Endodermal cell (in vitro differentiated cells): ENCODE data around the gene KRT5. TPM values are rescaled to one million over a fixed set of nuclear protein-coding genes. Genes with fewer than 3 reads are reported as not detected.

ENCODE experiments used
- DNase-seq: peaks from one replicate; pipeline ENCODE4 v3.0.0-alpha.2; 2017
- H3K27ac ChIP-seq: 2 replicates; pipeline ENCODE4 v1.5.1; 2013; ENCODE audit warnings: mild to moderate bottlenecking, low read depth, low read length, moderate library complexity
- H3K27me3 ChIP-seq: 2 replicates; pipeline ENCODE4 v1.6.1; 2013; ENCODE audit warnings: mild to moderate bottlenecking, low read length, moderate library complexity; ENCODE audit not compliant: insufficient read depth, control insufficient read depth, poor library complexity, severe bottlenecking
- H3K36me3 ChIP-seq: 2 replicates; pipeline ENCODE4 v1.7.0; 2013; ENCODE audit warnings: mild to moderate bottlenecking, low read length, moderate library complexity; ENCODE audit not compliant: control insufficient read depth, insufficient read depth
- H3K4me1 ChIP-seq: one replicate; pipeline ENCODE4 v1.7.0; 2013; ENCODE audit warnings: low read length; ENCODE audit not compliant: control insufficient read depth, insufficient read depth
- H3K4me3 ChIP-seq: 2 replicates; pipeline ENCODE4 v1.5.1; 2013; ENCODE audit warnings: mild to moderate bottlenecking, low read length, moderate library complexity
- H3K9ac ChIP-seq: 2 replicates; pipeline ENCODE4 v1.6.1; 2013; ENCODE audit warnings: mild to moderate bottlenecking, low read length, moderate library complexity; ENCODE audit not compliant: poor library complexity, severe bottlenecking; ENCODE audit errors: extremely low read depth
- H3K9me3 ChIP-seq: 2 replicates; pipeline ENCODE4 v1.6.1; 2013; ENCODE audit warnings: mild to moderate bottlenecking, low read length, moderate library complexity; ENCODE audit not compliant: control insufficient read depth
- H3K27ac Mint-ChIP-seq: 2 replicates; pipeline ENCODE4 v1.8.0; 2020; ENCODE audit warnings: mixed read lengths
- H3K27me3 Mint-ChIP-seq: 2 replicates; pipeline ENCODE4 v1.8.0; 2021; ENCODE audit warnings: mild to moderate bottlenecking, mixed read lengths; ENCODE audit not compliant: insufficient read depth
- H3K36me3 Mint-ChIP-seq: 2 replicates; pipeline ENCODE4 v1.8.0; 2020; ENCODE audit warnings: low read depth, mixed read lengths
- H3K4me1 Mint-ChIP-seq: 2 replicates; pipeline ENCODE4 v1.8.0; 2020; ENCODE audit warnings: mixed read lengths
- H3K4me3 Mint-ChIP-seq: 2 replicates; pipeline ENCODE4 v1.8.0; 2020; ENCODE audit warnings: mild to moderate bottlenecking, moderate library complexity, mixed read lengths
- H3K9me3 Mint-ChIP-seq: 2 replicates; pipeline ENCODE4 v1.8.0; 2020; ENCODE audit warnings: mild to moderate bottlenecking, mixed read lengths
- CTCF ChIP-seq: fragments of 200-600 bp; sonication (generic); conservative IDR thresholded peaks from 2 replicates; pipeline ENCODE4 v1.5.0; 2021; ENCODE audit warnings: antibody characterized with exemption, mild to moderate bottlenecking
- WGBS, 2 experiments: methylation state at CpG; one replicate each; pipeline versions ENCODE4 v1.1.5 to v1.1.7; 2013; ENCODE audit warnings: missing lambda C conversion rate in 2 of 2, mixed read lengths in 1 of 2; ENCODE audit not compliant: insufficient coverage in 1 of 2, insufficient read length in 1 of 2; 5-methylcytosine and 5-hydroxymethylcytosine counted together
- total RNA-seq, 2 donors: library from RNA; stranded (reverse); fragmentation: NEBNext Ultra II Directional in 1 of 2; extraction: Animal tissue kit (Norgen Biotek cat#: 25700) in 1 of 2; gene quantifications; 2 replicates in 1 of 2; 3 replicates in 1 of 2; pipeline ENCODE4 v1.2.1, GENCODE V29; 2021

KRT5 gene
- total RNA-seq, 2 donors from 2014 or later = not detected

DNA sequence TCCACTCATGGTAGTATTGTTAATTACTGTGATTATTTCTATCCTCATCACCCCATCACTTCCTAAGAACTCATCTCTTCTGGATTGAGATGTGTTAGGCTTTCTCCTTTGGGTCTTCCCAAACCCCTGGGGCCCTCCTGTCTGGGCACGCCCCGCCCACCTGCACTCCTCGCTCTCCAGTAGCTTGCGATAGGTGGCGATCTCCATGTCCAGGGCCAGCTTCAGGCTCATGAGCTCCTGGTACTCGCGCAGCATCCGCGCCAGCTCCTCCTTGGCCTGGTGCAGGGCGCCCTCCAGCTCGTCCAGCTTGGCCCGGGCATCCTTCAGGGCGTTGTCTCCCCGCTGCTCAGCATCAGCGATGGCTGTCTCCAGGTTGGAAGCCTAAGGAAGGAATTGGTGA is 25.9 kb upstream of the KRT5 start:
- Mint-ChIP-seq H3K36me3 (no peaks in the 10 kb centered on the region), H3K27ac (no peak overlapping the region), H3K27me3 (peaks cover 6% of the 10 kb centered on the region), H3K9me3 (no peaks in the 10 kb centered on the region), H3K4me1 (peaks cover under 1% of the 10 kb centered on the region), H3K4me3 (no peak overlapping the region)
- Histone ChIP-seq H3K36me3 (no peaks in the 10 kb centered on the region), H3K27ac (no peak overlapping the region), H3K27me3 (peaks cover 8% of the 10 kb centered on the region), H3K9me3 (no peaks in the 10 kb centered on the region), H3K4me1 (no peaks in the 10 kb centered on the region), H3K4me3 (no peak overlapping the region), H3K9ac (no peak overlapping the region)
- DNase-seq = peak; percentile 72
- 84 to 91% methylated on average over 7 to 15 of the region's 15 CpGs for WGBS, 2 experiments
- TF ChIP-seq CTCF = peak; percentile 38

- Histone ChIP-seq H3K9me3 (no peaks in the 10 kb centered on the region), H3K9ac (no peak overlapping the region), H3K4me3 (no peak overlapping the region), H3K4me1 (no peaks in the 10 kb centered on the region), H3K27me3 (peaks cover 3% of the 10 kb centered on the region), H3K27ac (no peak overlapping the region), H3K36me3 (no peaks in the 10 kb centered on the region)
- peak; percentile 33 for TF ChIP-seq CTCF
- Mint-ChIP-seq H3K27ac (no peak overlapping the region), H3K4me3 (no peak overlapping the region), H3K9me3 (no peaks in the 10 kb centered on the region), H3K27me3 (peaks cover 5% of the 10 kb centered on the region), H3K4me1 (no peaks in the 10 kb centered on the region), H3K36me3 (no peaks in the 10 kb centered on the region)
- DNase-seq = peak; percentile 74
- 90 to 92% methylated on average over 9 to 17 of the region's 17 CpGs for WGBS, 2 experiments
These were observed 24.0 kb upstream of the KRT5 start for GRCh38 chr12:52543985-52544883.

DNA sequence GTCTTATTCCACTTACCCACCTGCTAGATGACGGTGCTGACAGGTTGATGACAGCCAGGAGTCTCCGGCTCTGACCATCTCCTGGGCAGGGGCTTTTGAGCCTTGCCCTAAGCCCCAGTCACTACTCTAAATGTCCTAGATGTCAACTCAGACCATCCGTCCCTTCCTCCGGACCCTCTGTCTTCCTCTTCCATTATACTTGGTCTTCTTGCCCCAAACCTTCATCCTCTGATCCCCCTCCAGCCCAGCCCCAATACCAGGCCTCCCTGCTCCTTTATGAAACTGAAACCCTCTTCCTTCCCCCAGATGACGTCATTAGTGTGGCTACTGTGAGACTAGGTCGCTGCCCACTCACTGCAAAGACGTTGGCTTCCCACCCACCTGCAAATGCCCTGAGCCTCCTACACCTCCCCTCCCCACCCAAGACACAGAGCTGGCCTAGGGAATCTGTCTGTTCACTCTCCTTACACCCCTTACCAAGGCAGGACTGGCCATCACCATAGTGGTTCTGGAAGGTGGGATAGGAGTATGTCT is 22.7 kb upstream of the KRT5 start:
- no peaks in the 10 kb centered on the region for H3K4me1 Mint-ChIP-seq
- H3K27me3 Mint-ChIP-seq = peaks cover 3% of the 10 kb centered on the region
- H3K9ac ChIP-seq = no peak overlapping the region
- no peak overlapping the region for H3K4me3 ChIP-seq
- DNase-seq = no peak
- H3K9me3 Mint-ChIP-seq = no peaks in the 10 kb centered on the region
- no peaks in the 10 kb centered on the region for H3K36me3 Mint-ChIP-seq
- TF ChIP-seq CTCF = no peak
- no peak overlapping the region for H3K27ac Mint-ChIP-seq
- no peaks in the 10 kb centered on the region for H3K36me3 ChIP-seq
- H3K27me3 ChIP-seq = no peaks in the 10 kb centered on the region
- H3K9me3 ChIP-seq = no peaks in the 10 kb centered on the region
- H3K27ac ChIP-seq = no peak overlapping the region
- no peaks in the 10 kb centered on the region for H3K4me1 ChIP-seq
- H3K4me3 Mint-ChIP-seq = no peak overlapping the region
- 90 to 100% methylated on average over 4 to 7 of the region's 7 CpGs for WGBS, 2 experiments
